Uterus (tissue), 2 donors: Measurements from ENCODE around the gene NAT8.
A peak's percentile ranks its signal among the peaks of the same experiment; 100 is the strongest.
"Not testable (repeated sequence)": the region's sequence is repeated elsewhere in the genome, so short reads cannot be mapped to it uniquely, and the experiment has no call there.

Experiments
- POLR2A ChIP-seq, 2 donors: fragments of 450-650 bp; IDR thresholded peaks; one replicate each; pipeline ENCODE4 v1.6.1; 2016; ENCODE audit warnings: antibody characterized with exemption in 2 of 2, mild to moderate bottlenecking in 1 of 2, moderate library complexity in 1 of 2
- TF ChIP-seq, protein P1 (sequence below), 4 experiments: fragments of 200-600 bp in 2 of 4; fragments of 450-650 bp in 2 of 4; sonication (generic) in 2 of 4; IDR thresholded peaks; one replicate each; pipeline ENCODE4 v1.5.1; 2016 to 2019; ENCODE audit warnings: antibody characterized with exemption in 4 of 4, mild to moderate bottlenecking in 2 of 4, moderate library complexity in 1 of 4

GRCh38 chr2:73630662-73631266 lies 11.5 kb downstream of the NAT8 start:
- not testable (repeated sequence) for TF ChIP-seq POLR2A (IDR thresholded peaks at IDR 0.05)
- TF ChIP-seq, protein P1, sequence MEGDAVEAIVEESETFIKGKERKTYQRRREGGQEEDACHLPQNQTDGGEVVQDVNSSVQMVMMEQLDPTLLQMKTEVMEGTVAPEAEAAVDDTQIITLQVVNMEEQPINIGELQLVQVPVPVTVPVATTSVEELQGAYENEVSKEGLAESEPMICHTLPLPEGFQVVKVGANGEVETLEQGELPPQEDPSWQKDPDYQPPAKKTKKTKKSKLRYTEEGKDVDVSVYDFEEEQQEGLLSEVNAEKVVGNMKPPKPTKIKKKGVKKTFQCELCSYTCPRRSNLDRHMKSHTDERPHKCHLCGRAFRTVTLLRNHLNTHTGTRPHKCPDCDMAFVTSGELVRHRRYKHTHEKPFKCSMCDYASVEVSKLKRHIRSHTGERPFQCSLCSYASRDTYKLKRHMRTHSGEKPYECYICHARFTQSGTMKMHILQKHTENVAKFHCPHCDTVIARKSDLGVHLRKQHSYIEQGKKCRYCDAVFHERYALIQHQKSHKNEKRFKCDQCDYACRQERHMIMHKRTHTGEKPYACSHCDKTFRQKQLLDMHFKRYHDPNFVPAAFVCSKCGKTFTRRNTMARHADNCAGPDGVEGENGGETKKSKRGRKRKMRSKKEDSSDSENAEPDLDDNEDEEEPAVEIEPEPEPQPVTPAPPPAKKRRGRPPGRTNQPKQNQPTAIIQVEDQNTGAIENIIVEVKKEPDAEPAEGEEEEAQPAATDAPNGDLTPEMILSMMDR (IDR thresholded peaks at IDR 0.05): peak in 1 of 4 experiments; percentile 14
